GM19463 (cell line): ENCODE data around the gene CTAGE1.

Experiments
- ATAC-seq: cut with Tn5 transposase; IDR thresholded peaks from one replicate; pipeline ENCODE4 v1.9.1; 2021; ENCODE audit warnings: mild to moderate bottlenecking, moderate library complexity; ENCODE audit not compliant: unreplicated experiment

The CTAGE1 gene

GRCh38 chr18:22436136-22436535 is 18.4 kb upstream of the CTAGE1 start:
- ATAC-seq = no peak

- no peak for ATAC-seq
Observed at GRCh38 chr18:22434973-22435608, 17.4 kb upstream of the CTAGE1 start.

GRCh38 chr18:22433956-22434355 is 16.2 kb upstream of the CTAGE1 start:
- ATAC-seq = no peak

- ATAC-seq = no peak
Observed at GRCh38 chr18:22432657-22433137, 15.0 kb upstream of the CTAGE1 start.

GRCh38 chr18:22429564-22429963 is 11.8 kb upstream of the CTAGE1 start:
- no peak for ATAC-seq

DNA sequence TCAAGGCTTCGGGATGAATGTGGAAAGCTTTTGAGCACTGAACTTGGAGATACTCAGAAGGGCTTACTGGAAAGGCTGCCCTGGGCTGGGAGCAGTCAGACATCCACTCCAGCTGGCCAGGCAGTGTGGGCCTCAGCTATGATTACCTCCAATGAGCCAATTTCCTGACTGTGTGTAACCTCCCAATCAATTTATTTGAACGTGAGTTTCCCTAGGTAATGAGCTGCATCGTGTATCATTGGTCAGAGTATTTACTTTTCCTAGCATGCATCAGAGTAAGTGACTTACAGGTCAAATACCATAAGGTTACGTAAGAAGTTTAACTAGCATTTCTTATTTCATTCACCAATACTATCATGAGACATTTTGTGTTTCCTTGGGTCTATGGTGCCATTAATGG is 11.0 kb upstream of the CTAGE1 start:
- no peak for ATAC-seq

GRCh38 chr18:22427822-22428549 is 10.3 kb upstream of the CTAGE1 start:
- no peak for ATAC-seq

DNA sequence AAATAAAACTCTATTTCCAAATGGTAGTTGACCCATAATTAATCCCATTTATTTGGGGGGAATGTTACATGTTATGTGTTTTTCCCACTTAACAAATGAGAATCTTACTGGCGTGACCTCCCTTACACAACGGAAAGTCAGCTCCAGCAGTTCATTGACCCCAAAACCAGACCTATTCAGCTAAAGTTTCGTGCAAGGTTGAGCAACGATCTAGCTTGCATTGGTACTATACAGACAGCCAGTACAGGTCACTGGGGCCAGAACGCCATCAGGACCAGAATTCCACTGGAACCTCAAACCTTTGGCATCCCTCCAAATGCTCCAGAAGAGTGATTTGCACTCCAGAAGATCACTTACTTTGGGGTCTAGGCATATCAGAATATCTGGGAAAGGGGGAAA is 6.8 kb upstream of the CTAGE1 start:
- no peak for ATAC-seq

- no peak for ATAC-seq
Observed at GRCh38 chr18:22423878-22424564, 6.3 kb upstream of the CTAGE1 start.

- ATAC-seq = no peak
Observed at GRCh38 chr18:22422909-22423548, 5.3 kb upstream of the CTAGE1 start.

- ATAC-seq = no peak
Observed at GRCh38 chr18:22420652-22421051, 2.9 kb upstream of the CTAGE1 start.

DNA sequence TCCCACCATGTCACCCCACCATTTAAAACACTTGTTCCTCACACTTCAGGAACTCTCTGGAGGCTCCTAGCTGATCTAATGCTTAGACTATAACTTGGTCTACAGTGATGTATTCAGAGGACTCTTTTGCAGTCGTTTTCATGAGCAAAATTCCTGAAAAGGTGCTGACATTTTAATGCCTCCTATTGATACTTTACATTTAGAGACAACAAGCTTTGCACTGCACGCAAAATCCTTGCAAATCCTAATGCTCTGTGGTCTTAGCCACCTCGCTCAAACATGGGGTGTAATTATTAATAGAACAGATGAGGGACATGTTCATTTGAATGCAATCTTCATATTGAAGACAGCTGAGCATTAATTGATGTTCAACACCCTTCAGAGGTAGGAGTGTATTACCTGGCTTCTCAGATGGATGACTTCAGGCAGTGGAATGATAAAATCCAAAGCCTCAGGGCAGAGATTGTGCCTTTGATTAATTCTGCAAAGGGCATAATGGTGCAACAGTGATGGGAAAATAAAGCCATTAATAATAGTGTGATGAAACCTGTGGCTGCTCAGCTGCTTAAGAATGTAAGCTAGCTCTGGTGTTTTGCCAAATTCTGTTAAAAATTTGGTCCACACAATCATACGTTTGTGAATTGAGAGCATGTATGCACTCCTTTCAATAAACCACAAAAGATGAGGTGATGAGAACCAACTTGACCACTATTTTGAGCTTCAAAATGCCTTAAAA is 5.4 kb downstream of the CTAGE1 start:
- no peak for ATAC-seq

GRCh38 chr18:22411446-22411845 is 6.3 kb downstream of the CTAGE1 start:
- ATAC-seq = no peak

DNA sequence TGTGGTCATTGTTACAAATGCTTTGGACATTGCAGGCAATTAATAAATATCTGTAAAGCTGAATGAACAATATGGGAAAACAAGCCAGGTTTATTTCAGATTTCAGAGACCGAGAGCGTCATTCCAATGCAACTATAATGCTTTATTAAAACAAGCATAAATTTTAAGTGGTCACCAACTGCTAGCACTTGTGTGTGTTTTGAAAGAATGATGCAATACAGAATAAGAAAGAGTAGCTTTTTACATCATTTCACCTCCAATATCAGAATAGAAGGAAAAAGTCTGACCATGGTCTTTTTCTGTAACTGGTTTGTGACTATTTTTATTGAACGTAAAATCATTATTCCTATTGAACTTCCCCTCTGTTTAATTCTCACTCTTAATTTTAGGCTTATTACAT is 7.6 kb downstream of the CTAGE1 start:
- ATAC-seq = no peak

- no peak for ATAC-seq
Observed at GRCh38 chr18:22409445-22409844, 8.3 kb downstream of the CTAGE1 start.

DNA sequence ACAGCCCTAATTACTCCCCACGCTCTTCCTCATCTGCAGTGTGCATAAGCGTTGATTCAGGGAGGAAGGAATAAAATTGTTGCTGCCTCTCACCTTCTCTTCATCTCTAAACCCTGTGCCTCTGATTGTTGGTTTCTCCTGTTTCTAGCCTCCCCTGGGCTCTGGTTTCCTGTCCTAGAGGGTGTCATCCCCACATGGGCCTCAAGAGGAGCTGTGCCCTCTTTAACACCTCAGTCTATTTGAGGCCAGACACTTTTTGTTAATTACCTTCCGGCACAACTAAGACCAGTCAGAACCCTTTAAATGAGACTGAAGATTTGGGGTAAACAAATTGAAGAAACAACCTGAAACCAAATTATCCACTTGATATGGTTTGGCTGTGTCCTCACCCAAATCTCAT is 9.7 kb downstream of the CTAGE1 start:
- no peak for ATAC-seq

- no peak for ATAC-seq
Observed at GRCh38 chr18:22405142-22405541, 12.6 kb downstream of the CTAGE1 start.

DNA sequence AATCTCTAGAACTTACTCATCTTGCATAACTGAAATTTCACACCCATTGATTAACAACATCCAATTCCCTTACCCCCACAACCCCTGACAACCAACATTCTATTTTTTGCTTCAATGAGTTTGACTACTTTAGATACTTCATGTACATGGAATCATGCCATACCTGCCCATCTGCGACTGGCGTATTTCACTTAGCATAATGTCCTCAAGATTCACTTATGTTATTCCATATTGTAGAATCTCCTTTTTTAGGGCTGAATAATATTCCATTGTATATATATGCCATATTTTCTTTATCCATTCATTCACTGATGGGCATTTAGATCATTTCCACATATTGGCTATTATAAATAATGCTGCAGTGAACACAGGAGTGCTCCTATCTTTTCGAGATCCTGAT is 13.8 kb downstream of the CTAGE1 start:
- ATAC-seq = no peak

DNA sequence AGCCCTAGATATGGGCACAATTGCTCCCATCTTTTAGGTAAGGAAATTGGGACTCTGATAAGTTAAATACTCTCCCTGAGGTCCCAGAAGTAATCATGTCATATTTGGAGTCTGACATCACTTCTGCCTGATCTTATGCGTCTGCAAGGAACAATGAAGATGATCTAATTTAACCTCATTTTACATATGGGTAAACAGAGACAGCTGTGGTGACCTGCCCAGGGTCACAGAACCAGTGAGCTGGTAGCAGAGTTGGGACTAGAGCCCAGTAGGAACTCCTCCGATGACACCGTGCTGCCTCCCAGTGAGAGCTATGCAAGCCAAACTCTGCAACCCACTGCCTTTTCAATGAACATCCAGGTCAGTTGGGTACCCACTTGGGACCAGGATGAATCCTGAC is 17.8 kb downstream of the CTAGE1 start:
- ATAC-seq = no peak

DNA sequence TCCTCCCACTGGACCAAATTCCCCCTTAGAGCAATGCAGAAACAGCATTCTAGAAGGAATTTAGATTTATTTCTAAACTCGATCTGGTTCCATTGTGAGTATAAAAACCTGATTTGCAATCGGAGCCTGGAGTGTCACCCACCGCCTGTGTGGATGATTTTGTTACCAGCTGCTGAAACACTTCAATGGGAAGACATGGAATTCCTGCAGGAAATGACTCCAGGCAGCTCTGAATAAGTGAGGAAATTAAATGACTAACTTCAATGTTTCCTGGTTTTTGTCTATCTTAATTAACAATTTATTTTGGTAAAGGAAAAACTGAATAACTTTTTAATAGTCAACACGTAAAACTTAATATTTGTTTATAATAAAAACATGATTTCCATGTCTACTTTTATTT is 19.3 kb downstream of the CTAGE1 start:
- ATAC-seq = no peak

DNA sequence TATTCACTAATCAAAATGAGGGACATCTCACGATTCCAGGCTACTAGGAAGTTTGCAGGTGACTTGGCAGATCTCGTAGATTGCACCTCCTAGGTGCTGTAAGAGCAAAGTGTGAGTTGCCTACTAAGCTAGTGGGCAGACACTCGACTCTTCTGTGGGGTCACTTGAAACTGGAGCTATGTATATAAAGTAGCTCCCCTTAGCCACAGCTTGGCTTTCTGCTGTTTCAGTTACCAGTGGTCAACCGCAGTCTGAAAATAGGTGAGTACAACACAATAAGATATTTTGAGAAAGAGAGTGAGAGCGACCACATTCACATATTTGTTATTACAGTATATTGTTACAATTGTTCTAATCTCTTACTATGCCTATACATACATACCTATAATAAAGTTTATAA is 23.3 kb downstream of the CTAGE1 start:
- no peak for ATAC-seq
